Heart left ventricle (tissue), 16 donors: ENCODE measurements around the gene SLC49A3. TPM values are rescaled to one million over a fixed set of nuclear protein-coding genes. Genes with fewer than 3 reads are reported as not detected.
A peak's percentile ranks its signal among the peaks of the same experiment; 100 is the strongest.
"Not testable (repeated sequence)": the region's sequence is repeated elsewhere in the genome, so short reads cannot be mapped to it uniquely, and the experiment has no call there.

Source experiments
- ATAC-seq, 4 donors: fragments of 200-7000 bp; cut with Tn5 transposase; one replicate each; pipeline ENCODE4 v1.9.1; 2020 to 2022; ENCODE audit warnings: moderate library complexity in 4 of 4, mild to moderate bottlenecking in 3 of 4, moderate number of reproducible peaks in 1 of 4
- DNase-seq, 5 donors: peaks; one replicate each; pipeline ENCODE4 v3.0.0-alpha.2; 2020
- H3K27ac ChIP-seq, 12 donors: fragments of 200-600 bp; sonication (generic) in 4 of 12; one replicate each; pipeline versions ENCODE4 v1.5.0 to v1.8.0; 2016 to 2022; ENCODE audit warnings: mild to moderate bottlenecking in 2 of 12
- H3K27me3 ChIP-seq, 9 donors: fragments of 200-600 bp; sonication (generic) in 2 of 9; one replicate each; pipeline versions ENCODE4 v1.5.1 to v1.8.0; 2016 to 2022; ENCODE audit warnings: mild to moderate bottlenecking in 3 of 9
- H3K36me3 ChIP-seq, 9 donors: fragments of 200-600 bp; sonication (generic) in 2 of 9; one replicate each; pipeline versions ENCODE4 v1.5.0 to v1.8.0; 2018 to 2022; ENCODE audit warnings: mild to moderate bottlenecking in 2 of 9
- H3K4me1 ChIP-seq, 12 donors: fragments of 200-600 bp; sonication (generic) in 4 of 12; one replicate each; pipeline versions ENCODE4 v1.5.0 to v1.8.0; 2016 to 2022; ENCODE audit warnings: mild to moderate bottlenecking in 3 of 12
- H3K4me3 ChIP-seq, 12 donors: fragments of 200-600 bp; sonication (generic) in 4 of 12; one replicate each; pipeline versions ENCODE4 v1.5.0 to v1.8.0; 2017 to 2022; ENCODE audit warnings: mild to moderate bottlenecking in 9 of 12, moderate library complexity in 4 of 12
- H3K9me3 ChIP-seq, 12 donors: fragments of 200-600 bp; sonication (generic) in 4 of 12; one replicate each; pipeline versions ENCODE4 v1.5.0 to v1.8.0; 2016 to 2022; ENCODE audit warnings: mild to moderate bottlenecking in 1 of 12
- POLR2A ChIP-seq, 2 donors: fragments of 450-650 bp; IDR thresholded peaks; one replicate each; pipeline ENCODE4 v1.6.1; 2017; ENCODE audit warnings: antibody characterized with exemption in 2 of 2, mild to moderate bottlenecking in 2 of 2, moderate library complexity in 2 of 2
- WGBS, 4 donors: extraction: QIAGEN DNeasy Blood & Tissue Kit in 2 of 4; methylation state at CpG; one replicate each; pipeline versions ENCODE4 v1.1.5 to v1.1.7; 2013 to 2018; 5-methylcytosine and 5-hydroxymethylcytosine counted together
- intact Hi-C, 10 donors: fragments of 100-400 bp; cut with DNase I; formaldehyde crosslinking; loops; one replicate each; pipeline versions ENCODE4 v1.11.1 to v1.14.2; 2022
- polyA plus RNA-seq, 2 donors: library from polyadenylated mRNA; stranded (reverse); fragments of 200-250 nt; gene quantifications; one replicate each; pipeline ENCODE4 v1.2.3, GENCODE V29; 2013
- total RNA-seq, 9 donors: library from RNA; depleted of rRNA in 2 of 9; stranded (reverse); fragments of >200 nt in 2 of 9; fragmentation: NEBNext Ultra II Directional in 3 of 9; extraction: Animal tissue kit (Norgen Biotek cat#: 25700) in 3 of 9; gene quantifications; one replicate each; pipeline versions ENCODE4 v1.1.0 to v1.2.4, GENCODE V29; 2016 to 2023
- TF ChIP-seq, protein P1 (sequence below), 12 donors: fragments of 200-600 bp; sonication (generic) in 4 of 12; IDR thresholded peaks; one replicate each; pipeline versions ENCODE4 v1.5.0 to v1.8.0; 2018 to 2022; ENCODE audit warnings: antibody characterized with exemption in 12 of 12, mild to moderate bottlenecking in 5 of 12
- donor health status: ischemic (EF 13 %, LVEDD 7.1; RV severe dilation, severe dysfunction).
- donor health status: healthy with polysubstance abuse.
- donor health status: DM: no; HTN: yes; CAD: no.
- donor health status: DM: no; HTN: no; CAD: no.
- donor health status: ischemic (EF 25% LVEDD 6.9; RV normal size, moderate dysfunction).
- donor health status: ischemic (EF 25% LVEDD 5.7; RV mildly dilated, moderate dysfunction).
- donor health status: healthy.
- donor health status: DM: yes; HTN: yes; CAD: no.
- donor health status: ischemic (EF 35%, LVEDD 5.7; RV mildly dilated, moderate dysfunction).
- donor health status: nonischemic (EF 11% LVEDD 7.7; RV severe dilation, severe dysfunction).
- donor health status: DM: yes; HTN: yes; CAD: no.
- donor health status: PGD.
- donor health status: ischemic (EF 29% LVEDD 5.4; RV normal size, mild dysfunction).
- donor health status: nonischemic (EF 23%, LVEDD 6.1; RV moderate dilation, normal function).

The SLC49A3 gene
- total and polyA plus RNA-seq, 11 donors, result 5.2 to 20.5 (median 8.9) TPM

GRCh38 chr4:706834-707598, 18.1 kb upstream of the SLC49A3 start:
- Histone ChIP-seq H3K9me3 (no peaks in the 10 kb centered on the region), H3K27ac (peak overlapping the region in 2 of 12 donors; percentile 14 to 48), H3K4me3 (peak overlapping the region; percentile 10 to 99 (median 72)), H3K27me3 (no peaks in the 10 kb centered on the region), H3K36me3 (peaks cover 0 to 3% (median 0%) of the 10 kb centered on the region in 9 donors), H3K4me1 (peaks cover 5 to 36% (median 19%) of the 10 kb centered on the region in 12 donors)
- peak in 2 of 5 donors; percentile 21 to 64 for DNase-seq
- intact Hi-C loops, result no loop called here
- no peak for ATAC-seq
- no peak for TF ChIP-seq POLR2A (IDR thresholded peaks at IDR 0.05)
- TF ChIP-seq, protein P1, sequence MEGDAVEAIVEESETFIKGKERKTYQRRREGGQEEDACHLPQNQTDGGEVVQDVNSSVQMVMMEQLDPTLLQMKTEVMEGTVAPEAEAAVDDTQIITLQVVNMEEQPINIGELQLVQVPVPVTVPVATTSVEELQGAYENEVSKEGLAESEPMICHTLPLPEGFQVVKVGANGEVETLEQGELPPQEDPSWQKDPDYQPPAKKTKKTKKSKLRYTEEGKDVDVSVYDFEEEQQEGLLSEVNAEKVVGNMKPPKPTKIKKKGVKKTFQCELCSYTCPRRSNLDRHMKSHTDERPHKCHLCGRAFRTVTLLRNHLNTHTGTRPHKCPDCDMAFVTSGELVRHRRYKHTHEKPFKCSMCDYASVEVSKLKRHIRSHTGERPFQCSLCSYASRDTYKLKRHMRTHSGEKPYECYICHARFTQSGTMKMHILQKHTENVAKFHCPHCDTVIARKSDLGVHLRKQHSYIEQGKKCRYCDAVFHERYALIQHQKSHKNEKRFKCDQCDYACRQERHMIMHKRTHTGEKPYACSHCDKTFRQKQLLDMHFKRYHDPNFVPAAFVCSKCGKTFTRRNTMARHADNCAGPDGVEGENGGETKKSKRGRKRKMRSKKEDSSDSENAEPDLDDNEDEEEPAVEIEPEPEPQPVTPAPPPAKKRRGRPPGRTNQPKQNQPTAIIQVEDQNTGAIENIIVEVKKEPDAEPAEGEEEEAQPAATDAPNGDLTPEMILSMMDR (IDR thresholded peaks at IDR 0.05), result no peak
- 45 to 48% (median 47%) methylated on average over 4 to 21 of the region's 21 CpGs; no CpG with 5 or more reads in 1 of the 4 donors for WGBS, 4 donors

- ATAC-seq, result not testable (repeated sequence)
- WGBS, 4 donors, result 3 to 7% (median 3%) methylated on average over 10 to 21 of the region's 21 CpGs
Measured at GRCh38 chr4:706083-706633, 17.2 kb upstream of the SLC49A3 start.

DNA sequence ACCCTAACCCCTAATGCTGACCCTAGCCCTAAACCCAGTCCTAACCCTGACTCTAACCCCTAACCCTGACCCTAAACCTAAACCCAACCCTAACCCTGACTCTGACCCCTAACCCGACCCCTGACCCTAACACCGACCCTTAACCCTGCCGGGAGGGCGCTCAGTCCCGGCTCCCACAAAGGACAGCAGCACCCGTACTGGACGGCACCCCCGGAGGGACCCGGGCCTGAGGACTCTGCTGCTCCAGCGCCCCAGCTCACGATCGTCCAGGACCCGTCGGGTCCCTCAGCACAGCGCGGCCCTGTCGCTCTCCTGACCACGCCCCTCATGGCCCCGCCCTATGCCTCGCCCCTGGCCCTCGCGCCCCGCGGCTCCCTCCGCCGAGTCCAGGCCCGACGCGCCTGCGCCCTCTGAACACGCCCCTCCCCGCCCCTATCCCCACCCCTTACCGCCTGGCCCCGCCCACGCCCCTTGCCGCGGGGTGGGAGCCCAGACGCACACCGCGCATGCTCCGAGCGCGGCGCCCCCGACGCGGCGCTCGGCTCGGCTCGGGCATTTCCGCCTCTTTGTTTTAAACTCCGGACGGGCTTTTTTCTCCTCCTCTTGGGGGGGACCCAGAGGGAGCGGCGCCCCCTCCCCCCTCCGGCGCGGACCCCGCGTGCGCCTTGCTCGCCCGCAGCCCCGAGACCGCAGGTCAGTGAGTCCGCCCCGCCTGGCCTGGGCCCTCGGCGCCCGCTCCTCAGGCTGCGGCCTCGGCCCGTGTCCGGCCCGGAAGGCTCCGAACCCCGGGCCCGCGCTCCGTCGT, 16.5 kb upstream of the SLC49A3 start, which contains the start of gene PCGF3:
Gene PCGF3 (plus strand): TSS at position 555 of the 805 bp plus-strand sequence. CDS start 27,849 bp downstream, outside the sequence.
- intact Hi-C loops, result loop anchor here in 1 of 10 donors (1.0 kb wide), 1 partner anchor 31 kb away; the partner anchor contains the start of genes ATP5ME and MYL5
- peak; percentile 97 to 99 (median 98) for ATAC-seq

More at GRCh38 chr4:706083-706633, 17.2 kb upstream of the SLC49A3 start:
- Histone ChIP-seq H3K4me3 (peak overlapping the region; percentile 66 to 99 (median 90)), H3K27ac (peak overlapping the region; percentile 28 to 97 (median 84)), H3K4me1 (peaks cover 5 to 36% (median 19%) of the 10 kb centered on the region in 12 donors)
- H3K36me3 ChIP-seq, DNase-seq, intact Hi-C loops, H3K27me3 ChIP-seq, H3K9me3 ChIP-seq: not testable (repeated sequence)

DNA sequence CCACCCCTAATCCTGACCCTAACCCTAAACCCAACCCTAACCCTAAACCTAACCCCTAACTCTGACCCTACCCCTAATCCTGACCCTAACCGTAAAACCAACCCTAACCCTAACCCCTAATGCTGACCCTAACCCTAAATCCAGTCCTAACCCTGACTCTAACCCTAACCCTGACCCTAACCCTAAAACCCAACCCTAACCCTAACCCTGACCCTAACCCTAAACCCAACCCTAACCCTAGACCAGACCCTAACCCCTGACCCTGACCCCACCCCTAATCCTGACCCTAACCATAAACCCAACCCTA, 16.0 kb upstream of the SLC49A3 start:
- intact Hi-C loops, result loop anchor here in 1 of 10 donors (1.0 kb wide), 1 partner anchor 31 kb away; the partner anchor contains the start of genes ATP5ME and MYL5

More for the DNA sequence above, 16.5 kb upstream of the SLC49A3 start, which contains the start of gene PCGF3:
- TF ChIP-seq, protein P1 (IDR thresholded peaks at IDR 0.05), result no peak
- TF ChIP-seq POLR2A (IDR thresholded peaks at IDR 0.05), result peak in 1 of 2 donors; percentile 82
- Histone ChIP-seq H3K36me3 (peaks cover 0 to 2% (median 0%) of the 10 kb centered on the region in 9 donors), H3K9me3 (no peaks in the 10 kb centered on the region), H3K4me1 (peaks cover 5 to 36% (median 19%) of the 10 kb centered on the region in 12 donors), H3K27ac (peak within 1 kb of the TSS; percentile 28 to 97 (median 84)), H3K27me3 (no peaks in the 10 kb centered on the region), H3K4me3 (peak within 1 kb of the TSS; percentile 66 to 99 (median 90))
- DNase-seq, result peak; percentile 97 to 99 (median 98)
- 2 to 3% (median 2%) methylated on average over 43 to 82 of the region's 82 CpGs for WGBS, 4 donors

More for the DNA sequence above, 16.0 kb upstream of the SLC49A3 start:
- Histone ChIP-seq H3K4me1 (peaks cover 5 to 36% (median 19%) of the 10 kb centered on the region in 12 donors), H3K36me3 (no peaks in the 10 kb centered on the region), H3K27me3 (no peaks in the 10 kb centered on the region), H3K4me3 (peak overlapping the region in 11 of 12 donors; percentile 66 to 99 (median 86)), H3K27ac (peak overlapping the region in 1 of 12 donors; percentile 87), H3K9me3 (no peaks in the 10 kb centered on the region)
- DNase-seq (no peak), ATAC-seq (no peak)
- TF ChIP-seq, protein P1 (IDR thresholded peaks at IDR 0.05), result no peak
- no peak for TF ChIP-seq POLR2A (IDR thresholded peaks at IDR 0.05)
- WGBS, 4 donors, result 89 to 100% (median 95%) methylated on average over 1 of the region's 1 CpG
